Epithelial cell of prostate (primary cell): Measurements from ENCODE around the gene MAP1LC3B2.
"Not testable (repeated sequence)": the region's sequence is repeated elsewhere in the genome, so short reads cannot be mapped to it uniquely, and the experiment has no call there.

Experiments used
- DNase-seq: peaks from one replicate; pipeline ENCODE4 v3.0.0-alpha.2; 2011; ENCODE audit warnings: low read depth, low spot score
- H3K27ac ChIP-seq: fragments of 450-650 bp; 2 replicates; pipeline ENCODE4 v1.5.1; 2017; ENCODE audit warnings: mild to moderate bottlenecking

The MAP1LC3B2 gene

GRCh38 chr12:116556964-116557698 is 2.0 kb upstream of the MAP1LC3B2 start:
- DNase-seq, result no peak
- no peak overlapping the region for H3K27ac ChIP-seq

DNA sequence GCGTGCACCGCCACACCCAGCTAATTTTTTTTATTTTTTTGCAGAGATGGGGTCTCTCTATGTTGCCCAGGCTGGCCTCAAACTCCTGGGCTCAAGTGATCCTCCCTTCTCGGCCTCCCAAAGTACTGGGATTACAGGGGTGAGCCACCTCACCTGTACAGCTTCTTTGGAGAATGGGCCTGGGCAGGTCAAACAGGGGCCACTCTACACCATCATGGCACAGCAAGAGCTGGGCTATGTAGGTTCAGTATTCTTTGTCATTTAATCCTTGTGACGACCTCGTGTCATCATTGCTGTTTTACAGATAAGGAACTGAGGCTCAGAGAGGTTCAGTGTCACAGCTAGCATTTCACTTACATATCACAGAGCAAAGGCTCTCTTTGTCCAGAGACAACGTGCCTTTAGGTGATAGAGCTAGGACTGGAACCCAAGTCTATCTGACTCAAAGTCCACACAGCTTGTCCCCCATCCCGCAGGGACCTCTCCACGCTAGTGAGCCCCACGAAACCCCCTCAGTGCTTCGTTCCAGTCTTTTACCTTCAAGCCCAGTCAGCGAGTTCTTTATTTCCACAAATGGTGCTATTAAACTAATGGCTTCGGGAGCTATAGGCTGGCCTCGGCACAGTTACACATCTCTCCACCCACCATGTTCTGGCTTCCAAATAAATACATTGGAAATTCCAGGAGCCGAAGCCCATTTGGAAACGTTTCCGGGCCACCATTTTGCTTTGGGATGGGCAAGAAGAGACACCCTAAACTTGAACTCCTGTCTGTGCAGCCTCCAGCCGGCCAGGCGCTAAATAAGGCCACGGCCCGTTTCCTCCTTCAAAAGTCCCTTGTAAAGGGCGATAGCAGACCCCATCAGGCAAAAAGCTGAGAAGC is 660 bp upstream of the MAP1LC3B2 start:
- no peak for DNase-seq
- H3K27ac ChIP-seq, result peak overlapping the region; percentile 73

- H3K27ac ChIP-seq, result no peak overlapping the region
- DNase-seq, result no peak
These were observed 2.1 kb downstream of the MAP1LC3B2 start for GRCh38 chr12:116561181-116561821.

DNA sequence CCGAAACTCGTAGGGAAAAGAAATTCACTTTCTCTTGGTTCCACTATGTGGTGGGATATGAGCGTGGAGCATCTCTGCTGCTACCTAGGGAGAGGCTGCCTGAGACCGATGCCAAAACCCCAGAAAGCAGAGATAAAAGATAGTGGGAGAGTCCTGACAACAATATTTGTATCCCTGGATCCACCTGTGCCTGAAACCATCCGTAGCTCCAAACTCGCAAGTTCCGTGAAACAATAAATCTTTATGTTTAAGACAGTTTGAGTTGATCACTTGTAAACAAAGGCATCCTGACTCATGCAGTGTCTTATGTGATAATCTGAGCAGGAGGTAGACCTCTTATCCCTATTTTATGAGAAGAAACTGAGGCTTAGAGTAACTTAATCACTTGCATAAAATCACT is 2.9 kb downstream of the MAP1LC3B2 start:
- H3K27ac ChIP-seq, result no peak overlapping the region
- DNase-seq, result no peak

GRCh38 chr12:116563262-116563661 is 4.1 kb downstream of the MAP1LC3B2 start:
- no peak overlapping the region for H3K27ac ChIP-seq
- DNase-seq, result no peak

DNA sequence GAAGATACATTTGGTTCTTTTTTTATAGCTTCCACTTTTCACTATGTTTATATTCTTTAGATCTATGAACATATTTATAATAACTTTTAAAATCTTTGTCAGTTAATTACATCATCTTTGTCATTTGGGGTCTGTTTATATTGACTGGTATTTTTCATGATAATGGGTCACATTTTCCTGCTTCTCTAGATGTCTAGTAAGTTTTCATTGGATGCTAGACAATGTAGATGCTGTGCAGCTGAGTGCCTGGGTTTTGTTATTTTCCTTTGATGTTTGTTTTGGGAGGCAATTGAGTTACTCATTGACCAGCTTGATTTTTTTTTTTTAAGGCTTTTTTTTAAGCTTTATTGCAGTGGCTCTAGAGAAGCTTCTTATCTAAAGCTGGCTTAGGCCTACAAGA is 4.9 kb downstream of the MAP1LC3B2 start:
- DNase-seq, result no peak
- H3K27ac ChIP-seq, result no peak overlapping the region

DNA sequence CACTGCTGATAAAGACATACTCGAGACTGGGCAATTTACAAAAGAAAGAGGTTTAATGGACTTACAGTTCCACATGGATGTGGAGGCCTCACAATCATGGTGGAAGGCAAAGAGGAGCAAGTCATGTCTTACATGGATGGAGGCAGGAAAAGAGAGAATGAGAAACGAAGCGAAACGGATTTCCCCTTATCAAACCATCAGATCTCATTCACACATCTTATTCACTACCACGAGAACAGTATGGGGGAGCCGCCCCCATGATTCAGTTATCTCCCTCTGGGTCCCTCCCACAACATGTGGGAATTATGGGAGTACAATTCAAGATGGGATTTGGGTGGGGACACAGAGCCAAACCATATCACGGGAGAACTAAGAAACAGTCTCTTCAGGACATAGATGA is 6.0 kb downstream of the MAP1LC3B2 start:
- H3K27ac ChIP-seq, DNase-seq: not testable (repeated sequence)

- H3K27ac ChIP-seq, result no peak overlapping the region
- DNase-seq, result peak; percentile 29
These were observed 6.8 kb downstream of the MAP1LC3B2 start for GRCh38 chr12:116565963-116566362.

DNA sequence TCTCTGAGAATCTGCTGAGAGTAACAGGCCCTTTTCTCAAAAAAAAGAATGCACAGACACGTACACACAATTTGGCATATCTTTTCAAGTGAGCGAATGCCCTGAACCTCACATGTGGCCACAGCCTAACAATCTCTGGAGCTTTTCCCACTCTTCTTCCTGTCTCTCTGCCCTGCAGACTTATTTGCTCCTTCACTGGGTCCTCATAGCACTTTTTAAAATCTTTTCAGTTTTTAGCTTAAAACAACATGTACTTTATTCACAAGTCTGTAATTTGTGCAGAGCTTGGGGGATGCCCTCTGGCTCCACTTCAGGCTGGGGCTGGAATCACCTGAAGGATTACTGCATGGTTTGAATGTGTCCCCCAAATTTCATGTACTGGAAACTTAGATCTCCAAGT is 9.0 kb downstream of the MAP1LC3B2 start:
- no peak for DNase-seq
- no peak overlapping the region for H3K27ac ChIP-seq

- no peak for DNase-seq
- H3K27ac ChIP-seq, result no peak overlapping the region
These were observed 11.9 kb downstream of the MAP1LC3B2 start for GRCh38 chr12:116571089-116571488.

DNA sequence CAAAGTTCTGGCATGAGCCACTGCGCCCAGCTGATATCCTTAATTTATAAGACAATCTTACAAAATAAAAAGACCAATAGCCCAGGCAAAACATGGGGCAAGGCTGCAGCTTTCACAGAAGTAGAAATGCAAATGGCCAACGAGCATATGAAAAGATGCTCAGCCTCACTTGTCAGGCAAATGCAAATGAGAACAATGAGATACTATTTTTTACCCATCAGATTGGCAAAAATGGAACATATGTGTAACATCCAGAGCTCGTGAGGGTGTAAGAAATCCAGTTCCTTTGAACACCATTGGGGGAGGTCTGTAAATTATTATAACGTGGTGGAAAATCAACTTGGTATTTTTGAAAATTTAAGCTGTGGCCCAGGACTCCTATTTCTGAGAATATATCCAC is 14.6 kb downstream of the MAP1LC3B2 start:
- H3K27ac ChIP-seq, result no peak overlapping the region
- DNase-seq, result no peak

GRCh38 chr12:116575754-116576153 is 16.6 kb downstream of the MAP1LC3B2 start:
- H3K27ac ChIP-seq, DNase-seq: not testable (repeated sequence)

DNA sequence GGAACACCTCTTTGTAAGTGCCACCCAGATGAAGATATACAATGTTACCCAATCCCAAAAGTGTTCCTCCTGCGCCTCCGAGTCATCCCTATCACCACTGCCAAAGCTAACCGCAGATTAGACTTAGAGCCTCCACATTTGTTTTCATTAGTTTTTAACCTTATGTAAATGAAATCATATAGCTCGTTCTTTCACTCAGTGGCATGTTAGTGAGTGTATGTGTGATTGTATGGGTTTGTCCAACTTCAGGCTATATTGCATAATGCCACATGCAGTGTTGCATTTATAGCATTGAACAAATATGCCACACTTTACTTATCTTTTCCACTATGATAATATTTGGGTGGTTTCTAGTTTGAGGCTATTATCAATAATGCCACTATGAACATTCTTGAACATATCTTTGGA is 18.0 kb downstream of the MAP1LC3B2 start:
- H3K27ac ChIP-seq, result no peak overlapping the region
- no peak for DNase-seq

GRCh38 chr12:116578051-116578450 is 18.9 kb downstream of the MAP1LC3B2 start:
- no peak overlapping the region for H3K27ac ChIP-seq
- DNase-seq, result no peak

DNA sequence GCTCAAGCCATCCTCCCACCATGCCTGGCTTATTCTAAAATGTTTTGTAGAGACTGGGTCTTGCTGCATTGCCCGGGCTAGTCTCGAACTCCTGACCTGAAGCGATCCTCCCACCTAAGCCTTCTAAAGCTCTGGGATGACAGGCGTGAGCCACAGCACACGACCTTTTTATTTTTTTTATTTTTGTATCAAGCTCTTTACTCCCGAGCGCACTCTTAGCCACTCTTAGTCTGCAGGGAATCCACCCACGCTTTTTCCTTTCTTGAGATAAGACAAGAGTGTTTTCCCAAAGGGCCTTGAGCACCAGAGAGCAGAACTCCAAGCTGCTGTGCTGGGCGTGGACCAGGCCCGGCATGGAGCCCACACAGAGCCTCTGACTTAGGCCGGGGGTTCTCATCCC is 23.4 kb downstream of the MAP1LC3B2 start:
- no peak overlapping the region for H3K27ac ChIP-seq
- DNase-seq, result no peak

GRCh38 chr12:116583129-116583694 is 24.0 kb downstream of the MAP1LC3B2 start:
- no peak overlapping the region for H3K27ac ChIP-seq
- no peak for DNase-seq

DNA sequence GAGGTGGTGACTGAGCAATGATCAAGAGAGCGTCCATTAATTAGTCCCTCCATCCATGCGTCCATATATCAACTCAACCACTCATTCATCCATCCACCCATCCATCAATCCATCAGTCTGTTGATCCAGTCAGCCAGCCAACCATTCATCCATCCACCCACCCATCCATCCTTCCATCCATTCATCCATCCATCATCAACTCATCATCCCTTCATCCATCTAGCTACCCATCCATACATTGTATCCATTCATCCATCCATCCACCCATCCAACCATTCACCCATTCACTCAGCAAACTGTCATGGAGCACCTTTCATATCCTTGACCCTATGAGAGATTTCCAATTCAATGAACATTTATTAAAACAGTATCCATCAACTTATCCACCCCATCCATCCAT is 28.1 kb downstream of the MAP1LC3B2 start:
- no peak for DNase-seq
- no peak overlapping the region for H3K27ac ChIP-seq

DNA sequence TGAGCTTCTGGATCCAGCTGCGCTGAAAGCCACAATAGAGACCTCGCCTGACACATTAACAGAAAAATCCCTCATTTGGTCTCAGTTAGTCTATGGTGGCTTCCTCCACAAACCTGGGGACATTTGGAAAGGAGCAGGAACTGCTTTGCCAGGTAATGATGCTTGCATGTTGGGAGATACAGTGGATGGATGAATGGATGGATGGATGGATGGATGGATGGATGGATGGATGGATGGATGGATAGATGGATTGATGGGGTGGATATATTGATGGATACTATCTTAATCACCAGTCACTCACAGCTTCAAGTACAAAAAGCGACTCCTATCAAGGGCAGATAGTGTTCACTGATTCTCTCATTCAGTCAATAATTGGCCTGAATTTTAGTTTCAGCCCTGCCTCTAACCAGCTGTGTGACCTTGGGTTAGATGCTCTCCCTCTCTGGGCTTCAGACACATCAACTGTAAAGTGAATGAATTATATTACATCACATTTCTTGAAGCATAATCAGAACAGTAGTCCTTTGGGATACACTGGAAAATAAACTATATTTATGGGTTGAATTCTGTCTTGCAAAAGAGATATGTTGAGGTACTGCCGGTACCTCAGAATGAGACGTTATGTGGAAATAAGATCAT is 29.3 kb downstream of the MAP1LC3B2 start:
- H3K27ac ChIP-seq, result no peak overlapping the region
- DNase-seq, result no peak

DNA sequence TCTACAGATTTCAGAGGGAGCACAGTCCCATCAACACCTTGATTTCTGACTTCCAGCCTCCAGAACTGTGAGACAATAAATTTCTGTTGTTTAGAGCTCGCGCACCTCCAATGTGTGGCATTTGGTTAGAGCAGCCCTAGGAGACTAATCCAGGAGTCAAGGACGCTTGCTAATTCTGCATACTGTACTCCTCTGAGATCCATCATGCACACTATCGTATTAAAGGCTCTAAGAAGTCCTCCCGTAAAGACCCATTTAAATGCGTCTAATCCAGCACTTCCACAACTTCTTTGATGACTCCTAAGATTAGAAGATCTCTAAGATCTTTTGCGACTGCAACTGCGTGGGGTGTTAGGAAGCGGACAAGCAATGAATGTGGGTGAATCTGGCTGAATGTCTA is 30.4 kb downstream of the MAP1LC3B2 start:
- no peak overlapping the region for H3K27ac ChIP-seq
- no peak for DNase-seq

GRCh38 chr12:116590561-116590960 is 31.4 kb downstream of the MAP1LC3B2 start:
- no peak overlapping the region for H3K27ac ChIP-seq
- no peak for DNase-seq
